ENCODE results near the gene MTCL1.
"Not testable (repeated sequence)": the region's sequence is repeated elsewhere in the genome, so short reads cannot be mapped to it uniquely, and the experiment has no call there.

Gene MTCL1

GRCh38 chr18:8742387-8743361 is 37.3 kb downstream of the MTCL1 start:
- peaks cover 48% of the 10 kb centered on the region for H3K4me1 Mint-ChIP-seq
- no peaks in the 10 kb centered on the region for H3K27me3 Mint-ChIP-seq
- peaks cover 4% of the 10 kb centered on the region for H3K36me3 Mint-ChIP-seq
- no peak overlapping the region for H3K4me3 Mint-ChIP-seq
- peaks cover 5% of the 10 kb centered on the region for H3K9me3 Mint-ChIP-seq
- no peak overlapping the region for H3K27ac Mint-ChIP-seq

- Mint-ChIP-seq H3K36me3 (peaks cover 4% of the 10 kb centered on the region), H3K27me3 (no peaks in the 10 kb centered on the region), H3K4me3 (peak overlapping the region; percentile 27), H3K27ac (no peak overlapping the region), H3K4me1 (peaks cover 48% of the 10 kb centered on the region), H3K9me3 (peaks cover 5% of the 10 kb centered on the region)
These were observed 38.7 kb downstream of the MTCL1 start for GRCh38 chr18:8744038-8744437.

- peak overlapping the region; percentile 69 for H3K4me3 Mint-ChIP-seq
- H3K27me3 Mint-ChIP-seq: no peaks in the 10 kb centered on the region
- H3K36me3 Mint-ChIP-seq: peaks cover 3% of the 10 kb centered on the region
- peaks cover 48% of the 10 kb centered on the region for H3K4me1 Mint-ChIP-seq
- peaks cover 5% of the 10 kb centered on the region for H3K9me3 Mint-ChIP-seq
- H3K27ac Mint-ChIP-seq: no peak overlapping the region
These were observed 39.3 kb downstream of the MTCL1 start for GRCh38 chr18:8744656-8745055.

GRCh38 chr18:8745355-8746014 is 40.1 kb downstream of the MTCL1 start:
- Mint-ChIP-seq H3K27ac (peak overlapping the region; percentile 66), H3K36me3 (peaks cover 3% of the 10 kb centered on the region), H3K9me3 (peaks cover 5% of the 10 kb centered on the region), H3K27me3 (no peaks in the 10 kb centered on the region), H3K4me1 (peaks cover 48% of the 10 kb centered on the region), H3K4me3 (peak overlapping the region; percentile 56)

- H3K4me1 Mint-ChIP-seq: peaks cover 39% of the 10 kb centered on the region
- H3K4me3 Mint-ChIP-seq: no peak overlapping the region
- H3K27me3 Mint-ChIP-seq: no peaks in the 10 kb centered on the region
- no peaks in the 10 kb centered on the region for H3K9me3 Mint-ChIP-seq
- no peaks in the 10 kb centered on the region for H3K36me3 Mint-ChIP-seq
- H3K27ac Mint-ChIP-seq: no peak overlapping the region
These were observed 42.1 kb downstream of the MTCL1 start for GRCh38 chr18:8747440-8747937.

- Mint-ChIP-seq H3K27me3 (no peaks in the 10 kb centered on the region), H3K27ac (peak overlapping the region; percentile 5), H3K4me1 (peaks cover 23% of the 10 kb centered on the region), H3K9me3 (no peaks in the 10 kb centered on the region), H3K36me3 (no peaks in the 10 kb centered on the region), H3K4me3 (no peak overlapping the region)
These were observed 44.1 kb downstream of the MTCL1 start for GRCh38 chr18:8749492-8749891.

GRCh38 chr18:8750954-8751415 is 45.6 kb downstream of the MTCL1 start:
- H3K27ac Mint-ChIP-seq: no peak overlapping the region

GRCh38 chr18:8751692-8752091 is 46.3 kb downstream of the MTCL1 start:
- Mint-ChIP-seq H3K36me3 (no peaks in the 10 kb centered on the region), H3K9me3 (no peaks in the 10 kb centered on the region), H3K4me3 (no peak overlapping the region), H3K27me3 (no peaks in the 10 kb centered on the region), H3K27ac (no peak overlapping the region), H3K4me1 (peaks cover 26% of the 10 kb centered on the region)

More at GRCh38 chr18:8750954-8751415, 45.6 kb downstream of the MTCL1 start:
- Mint-ChIP-seq H3K9me3 (no peaks in the 10 kb centered on the region), H3K27me3 (no peaks in the 10 kb centered on the region), H3K36me3 (no peaks in the 10 kb centered on the region), H3K4me3 (no peak overlapping the region), H3K4me1 (peaks cover 23% of the 10 kb centered on the region)

GRCh38 chr18:8752329-8752728 is 47.0 kb downstream of the MTCL1 start:
- no peak overlapping the region for H3K27ac Mint-ChIP-seq
- H3K27me3 Mint-ChIP-seq: no peaks in the 10 kb centered on the region
- H3K36me3 Mint-ChIP-seq: no peaks in the 10 kb centered on the region

GRCh38 chr18:8754995-8755960 is 49.9 kb downstream of the MTCL1 start:
- no peaks in the 10 kb centered on the region for H3K27me3 Mint-ChIP-seq
- peaks cover 32% of the 10 kb centered on the region for H3K4me1 Mint-ChIP-seq
- H3K36me3 Mint-ChIP-seq: no peaks in the 10 kb centered on the region
- peak overlapping the region; percentile 52 for H3K4me3 Mint-ChIP-seq
- H3K9me3 Mint-ChIP-seq: no peaks in the 10 kb centered on the region
- H3K27ac Mint-ChIP-seq: peak overlapping the region; percentile 48

More at GRCh38 chr18:8752329-8752728, 47.0 kb downstream of the MTCL1 start:
- peaks cover 30% of the 10 kb centered on the region for H3K4me1 Mint-ChIP-seq
- no peak overlapping the region for H3K4me3 Mint-ChIP-seq
- no peaks in the 10 kb centered on the region for H3K9me3 Mint-ChIP-seq

GRCh38 chr18:8756571-8756970 is 51.2 kb downstream of the MTCL1 start:
- Mint-ChIP-seq H3K4me3 (no peak overlapping the region), H3K4me1 (peaks cover 32% of the 10 kb centered on the region), H3K36me3 (no peaks in the 10 kb centered on the region), H3K27me3 (no peaks in the 10 kb centered on the region), H3K9me3 (no peaks in the 10 kb centered on the region), H3K27ac (no peak overlapping the region)

- no peaks in the 10 kb centered on the region for H3K27me3 Mint-ChIP-seq
- no peaks in the 10 kb centered on the region for H3K36me3 Mint-ChIP-seq
- H3K27ac Mint-ChIP-seq: no peak overlapping the region
- peaks cover 32% of the 10 kb centered on the region for H3K4me1 Mint-ChIP-seq
- H3K9me3 Mint-ChIP-seq: no peaks in the 10 kb centered on the region
- no peak overlapping the region for H3K4me3 Mint-ChIP-seq
These were observed 52.1 kb downstream of the MTCL1 start for GRCh38 chr18:8757396-8757997.

- Mint-ChIP-seq H3K9me3 (no peaks in the 10 kb centered on the region), H3K36me3 (no peaks in the 10 kb centered on the region), H3K4me3 (no peak overlapping the region), H3K27ac (no peak overlapping the region), H3K4me1 (peaks cover 32% of the 10 kb centered on the region), H3K27me3 (no peaks in the 10 kb centered on the region)
These were observed 53.1 kb downstream of the MTCL1 start for GRCh38 chr18:8758466-8758865.

GRCh38 chr18:8760984-8761383 is 55.6 kb downstream of the MTCL1 start:
- H3K4me3 Mint-ChIP-seq: no peak overlapping the region
- H3K4me1 Mint-ChIP-seq: peaks cover 13% of the 10 kb centered on the region
- no peak overlapping the region for H3K27ac Mint-ChIP-seq
- H3K9me3 Mint-ChIP-seq: no peaks in the 10 kb centered on the region
- no peaks in the 10 kb centered on the region for H3K27me3 Mint-ChIP-seq
- H3K36me3 Mint-ChIP-seq: no peaks in the 10 kb centered on the region

- H3K27me3 Mint-ChIP-seq, H3K4me3 Mint-ChIP-seq, H3K9me3 Mint-ChIP-seq, H3K4me1 Mint-ChIP-seq, H3K27ac Mint-ChIP-seq, H3K36me3 Mint-ChIP-seq: not testable (repeated sequence)
These were observed 56.2 kb downstream of the MTCL1 start for GRCh38 chr18:8761535-8761934.
